ENCODE measurements around the gene C2orf74.
"Not testable (repeated sequence)": the region's sequence is repeated elsewhere in the genome, so short reads cannot be mapped to it uniquely, and the experiment has no call there.

The C2orf74 gene

GRCh38 chr2:61161888-61162287, at the start of gene C2orf74:
Gene C2orf74 (plus strand): TSS chr2:61162188. CDS start chr2:61162515, 327 bp downstream.
- DNase-seq = no peak

DNA sequence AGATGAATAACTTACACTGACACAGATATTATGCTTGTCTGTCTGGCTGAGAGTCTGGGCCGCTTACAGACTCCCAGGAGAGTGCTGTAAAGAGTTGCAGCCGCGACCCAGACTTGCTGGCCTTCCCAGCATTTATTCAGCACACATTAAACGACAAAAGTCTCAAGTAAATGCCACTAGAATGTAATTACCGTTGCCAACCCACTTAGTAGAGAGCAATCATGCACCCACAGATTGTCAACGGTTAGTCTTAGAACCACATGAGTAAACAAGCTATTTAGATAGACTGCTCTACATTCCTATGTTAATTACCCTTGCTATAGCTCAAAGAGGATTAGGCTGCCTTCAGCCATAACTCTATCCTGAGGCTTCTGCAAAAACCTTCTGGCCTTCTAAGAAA, 47.8 kb upstream of the C2orf74 start:
- DNase-seq = no peak

GRCh38 chr2:61116302-61116701, 45.7 kb upstream of the C2orf74 start:
- no peak for DNase-seq

- peak; percentile 3 for DNase-seq
These were observed 44.5 kb upstream of the C2orf74 start for GRCh38 chr2:61117534-61117933.

DNA sequence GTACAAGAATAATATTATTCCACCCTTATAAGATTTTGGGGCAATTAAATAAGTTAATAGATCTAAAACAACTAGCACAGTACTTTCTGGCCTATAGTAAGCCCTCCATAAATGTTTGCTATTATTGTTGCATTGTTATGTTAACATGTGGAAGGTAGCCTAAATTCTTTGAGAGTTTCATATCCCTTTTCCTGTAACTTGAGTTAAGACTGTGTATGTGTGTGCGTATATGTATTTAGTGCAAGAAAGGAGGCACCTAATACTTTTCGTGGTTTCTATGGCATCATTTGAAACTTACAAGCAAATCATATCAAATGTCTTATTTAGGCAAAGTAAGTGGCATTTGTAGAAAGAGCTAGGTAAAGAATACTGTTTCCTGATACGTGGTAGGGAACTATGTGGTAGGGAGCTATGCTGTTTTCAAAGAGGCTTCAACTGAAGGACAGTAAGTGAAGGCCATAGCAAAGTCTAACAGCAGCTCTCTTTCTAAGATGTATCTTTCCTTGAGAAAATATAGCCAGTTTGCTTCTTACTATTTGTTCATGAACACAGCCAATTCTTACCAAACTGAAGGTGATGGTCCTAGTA, 36.8 kb upstream of the C2orf74 start:
- no peak for DNase-seq

GRCh38 chr2:61125798-61126197, 36.2 kb upstream of the C2orf74 start:
- no peak for DNase-seq

DNA sequence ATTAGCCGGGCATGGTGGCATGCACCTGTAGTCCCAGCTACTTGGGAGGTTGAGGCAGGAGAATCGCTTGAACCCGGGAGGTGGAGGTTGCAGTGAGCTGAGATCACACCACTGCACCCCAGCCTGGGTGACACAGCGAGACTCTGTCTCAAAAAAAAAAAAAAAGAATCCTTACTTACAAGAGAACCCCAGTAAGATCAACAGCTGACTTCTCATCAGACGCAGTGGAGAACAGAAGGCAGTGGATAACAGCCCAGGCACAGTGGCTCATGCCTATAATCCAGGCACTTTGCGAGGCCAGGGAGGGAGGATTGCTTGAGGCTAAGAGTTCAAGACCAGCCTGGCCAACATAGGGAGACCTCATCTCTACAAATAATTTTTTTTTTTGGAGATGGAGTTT, 33.9 kb upstream of the C2orf74 start:
- not testable (repeated sequence) for DNase-seq

DNA sequence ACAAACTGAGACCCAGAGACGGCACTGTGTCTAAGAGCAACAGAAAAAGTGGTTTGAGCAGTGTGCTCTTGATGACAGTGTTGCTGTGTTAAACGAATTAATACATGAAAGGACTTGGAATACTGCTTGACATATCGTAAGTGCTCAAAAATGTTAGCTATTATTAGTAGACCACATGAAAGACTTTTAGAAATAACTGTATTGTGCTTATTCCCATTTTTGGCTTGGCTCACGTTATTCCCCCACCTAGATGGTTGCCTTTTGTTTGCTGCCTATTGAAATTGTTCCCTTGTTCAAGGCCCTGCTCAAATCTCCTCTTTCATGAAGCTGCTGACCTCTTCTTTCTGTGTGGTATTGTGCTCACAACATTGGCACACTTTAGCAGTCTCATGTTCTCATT, 27.8 kb upstream of the C2orf74 start:
- DNase-seq = no peak

GRCh38 chr2:61135510-61135909, 26.5 kb upstream of the C2orf74 start:
- peak; percentile 41 for DNase-seq

GRCh38 chr2:61138859-61139258, 23.1 kb upstream of the C2orf74 start:
- no peak for DNase-seq

DNA sequence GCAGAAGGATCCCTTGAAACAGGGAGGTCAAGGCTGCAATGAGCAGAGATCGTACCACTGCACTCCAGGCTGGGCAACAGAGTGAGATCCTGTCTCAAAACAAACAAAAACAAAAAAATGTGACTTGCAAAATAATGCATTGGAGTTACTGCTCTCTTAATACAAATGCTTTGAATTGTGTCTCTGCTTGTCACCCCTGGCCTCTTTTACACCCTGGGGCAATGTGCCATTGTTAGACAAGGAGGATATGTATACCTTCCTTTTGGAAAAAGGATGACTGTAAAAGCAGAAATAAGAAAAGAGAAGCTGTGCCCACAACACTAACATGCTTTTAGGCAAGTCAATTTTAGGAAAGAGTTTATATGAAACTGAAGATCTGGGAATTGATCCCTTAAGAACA, 20.8 kb upstream of the C2orf74 start:
- no peak for DNase-seq

- peak; percentile 97 for DNase-seq
These were observed 17.2 kb upstream of the C2orf74 start for GRCh38 chr2:61144697-61145268.

GRCh38 chr2:61145990-61146389, 16.0 kb upstream of the C2orf74 start:
- no peak for DNase-seq

DNA sequence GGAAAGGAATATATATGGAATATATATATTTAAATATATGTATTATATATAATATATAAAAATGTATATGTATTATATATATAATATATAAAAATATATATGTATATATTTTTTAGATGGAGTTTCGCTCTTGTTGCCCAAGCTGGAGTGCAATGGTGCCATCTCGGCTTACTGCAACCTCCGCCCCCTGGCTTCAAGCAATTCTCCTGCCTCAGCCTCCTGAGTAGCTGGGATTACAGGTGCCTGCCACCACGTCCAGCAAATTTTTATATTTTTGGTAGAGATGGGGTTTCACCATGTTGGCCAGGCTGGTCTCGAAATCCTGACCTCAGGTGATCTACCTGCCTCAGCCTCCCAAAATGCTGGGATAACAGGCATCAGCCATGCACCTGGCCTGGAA, 13.9 kb upstream of the C2orf74 start:
- DNase-seq = not testable (repeated sequence)

- no peak for DNase-seq
These were observed 12.9 kb upstream of the C2orf74 start for GRCh38 chr2:61149074-61149473.

DNA sequence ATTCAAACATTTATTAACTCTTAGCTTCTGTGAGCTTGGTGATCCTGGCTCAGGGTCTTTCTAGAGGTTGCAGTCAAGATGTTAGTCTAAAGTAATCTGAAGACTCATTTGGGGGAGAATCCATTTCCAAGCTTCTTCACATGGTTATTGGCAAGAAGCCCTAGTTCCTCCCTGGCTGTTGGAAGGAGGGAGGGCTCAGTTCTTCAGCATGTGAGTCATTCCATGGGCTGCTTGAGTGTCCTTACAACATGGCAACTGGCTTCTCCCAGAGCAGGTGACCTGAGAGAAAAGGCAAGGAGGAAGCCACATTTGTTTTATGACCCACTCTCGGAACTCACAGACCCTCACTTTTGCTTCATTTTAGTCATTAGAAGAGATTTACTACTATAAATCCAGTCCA, 10.6 kb upstream of the C2orf74 start:
- DNase-seq = peak; percentile 49

DNA sequence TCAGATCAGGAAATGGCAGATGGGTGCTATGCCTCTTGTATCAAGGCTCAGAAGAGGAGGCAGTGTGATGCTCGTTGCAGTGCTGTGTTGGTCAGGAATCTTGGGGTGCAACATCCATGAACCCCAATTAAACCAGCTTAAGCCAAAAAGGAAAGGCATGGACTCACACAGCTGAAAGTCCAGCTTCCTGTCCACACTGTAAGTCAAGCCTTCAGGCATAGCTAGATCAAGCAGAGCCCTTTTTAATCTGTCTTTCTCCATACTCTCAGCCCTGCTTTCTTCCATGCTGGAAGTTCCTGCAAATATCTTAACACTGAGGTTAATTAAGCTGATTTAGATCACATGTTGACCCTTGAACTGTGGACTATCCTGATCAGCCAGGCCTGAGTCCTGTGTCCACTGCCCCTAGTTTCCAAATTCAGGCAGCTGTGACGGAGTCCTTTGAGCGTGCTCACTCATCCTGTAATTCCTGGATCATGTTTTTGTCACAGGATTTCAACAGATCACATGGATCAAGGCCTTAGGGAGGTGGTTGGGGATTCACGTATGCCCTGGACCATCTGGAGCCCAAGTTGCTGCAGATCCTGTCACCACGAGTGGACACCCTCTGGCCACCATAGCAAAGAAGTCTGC, 4.5 kb upstream of the C2orf74 start:
- DNase-seq = no peak

- DNase-seq = no peak
These were observed 3.5 kb upstream of the C2orf74 start for GRCh38 chr2:61158356-61158955.

GRCh38 chr2:61162721-61163120, 733 bp downstream of the C2orf74 start:
- no peak for DNase-seq

GRCh38 chr2:61165082-61165481, 3.1 kb downstream of the C2orf74 start:
- not testable (repeated sequence) for DNase-seq

- peak; percentile 27 for DNase-seq
These were observed 4.0 kb downstream of the C2orf74 start for GRCh38 chr2:61165946-61166345.

DNA sequence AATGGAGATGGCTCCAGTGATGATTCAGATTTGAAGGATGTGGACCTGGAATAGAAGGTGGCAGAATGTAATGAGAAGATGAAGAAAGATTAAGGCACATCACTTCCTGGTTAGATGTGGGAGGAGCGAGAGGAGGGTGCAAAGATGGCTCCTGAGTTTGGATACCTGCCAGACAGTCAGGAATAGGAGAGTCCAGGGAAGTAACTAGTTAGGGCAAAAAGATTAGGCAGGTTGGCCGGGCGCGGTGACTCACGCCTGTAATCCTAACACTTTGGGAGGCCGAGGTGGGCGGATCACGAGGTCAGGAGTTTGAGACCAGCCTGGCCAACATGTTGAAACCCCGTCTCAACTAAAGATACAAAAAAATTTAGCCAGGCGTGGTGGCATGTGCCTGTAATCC, 5.6 kb downstream of the C2orf74 start:
- no peak for DNase-seq

- no peak for DNase-seq
These were observed 10.7 kb downstream of the C2orf74 start for GRCh38 chr2:61172671-61173070.

DNA sequence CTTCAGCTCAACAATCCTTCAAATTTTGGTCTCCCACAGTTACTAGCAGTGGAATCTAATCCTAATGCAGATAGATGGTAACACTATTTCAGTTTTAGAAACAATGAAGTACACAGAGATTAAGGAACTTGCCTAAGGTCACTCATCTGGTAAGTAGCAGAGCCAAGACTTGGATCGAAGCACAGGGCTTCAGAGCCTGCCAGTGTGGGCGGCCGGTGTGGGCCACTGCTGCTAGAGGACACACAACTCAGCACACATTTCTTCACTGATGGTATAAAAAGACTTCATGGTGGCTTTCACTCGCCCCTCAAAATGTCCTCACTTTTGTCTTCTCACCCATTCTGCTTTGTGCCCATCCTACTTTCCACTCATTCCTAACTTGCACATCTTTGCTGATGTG, 11.1 kb downstream of the C2orf74 start:
- no peak for DNase-seq

All from fibroblast of skin of right biceps (primary cell).